SU-DHL-6 (cell line): ENCODE measurements around the gene ANGPTL7.

Experiments used
- H2AFZ ChIP-seq: fragments of 200-600 bp; sonication (generic); 2 replicates; pipeline ENCODE4 v1.6.1; 2014; ENCODE audit warnings: low read depth, mild to moderate bottlenecking, moderate library complexity, mixed read lengths, antibody characterized with exemption, low read length; ENCODE audit not compliant: severe bottlenecking
- H3F3A ChIP-seq: fragments of 200-600 bp; shearing (Covaris generic); 2 replicates; pipeline ENCODE4 v1.6.0; 2016; ENCODE audit warnings: antibody characterized with exemption, mild to moderate bottlenecking; ENCODE audit not compliant: insufficient read depth
- H3K27ac ChIP-seq: fragments of 200-600 bp; sonication (generic); 2 replicates; pipeline ENCODE4 v1.5.1; 2016; ENCODE audit warnings: low read depth, mild to moderate bottlenecking, low read length, moderate library complexity, mixed read lengths
- H3K27me3 ChIP-seq: fragments of 200-600 bp; sonication (generic), shearing (Covaris generic); 2 replicates; pipeline ENCODE4 v1.6.0; 2014; ENCODE audit warnings: mild to moderate bottlenecking, low read length
- H3K36me3 ChIP-seq: fragments of 200-600 bp; sonication (generic); 2 replicates; pipeline ENCODE4 v1.6.1; 2014; ENCODE audit warnings: mild to moderate bottlenecking, low read length, mixed read lengths
- H3K4me2 ChIP-seq: fragments of 300-600, 200-600 bp; shearing (Covaris generic), sonication (generic); 2 replicates; pipeline ENCODE4 v1.6.0; 2014; ENCODE audit warnings: low read length, low read depth, mild to moderate bottlenecking; ENCODE audit not compliant: poor library complexity, severe bottlenecking
- H3K4me3 ChIP-seq: fragments of 200-600 bp; sonication (generic); 2 replicates; pipeline ENCODE4 v1.5.1; 2014; ENCODE audit warnings: antibody characterized with exemption, low read length, mild to moderate bottlenecking, mixed read lengths; ENCODE audit not compliant: insufficient read depth, poor library complexity, severe bottlenecking
- H3K79me2 ChIP-seq: fragments of 200-600 bp; sonication (generic); 2 replicates; pipeline ENCODE4 v1.6.1; 2014; ENCODE audit warnings: mild to moderate bottlenecking, low read length, moderate library complexity; ENCODE audit not compliant: insufficient read depth
- H3K9ac ChIP-seq: fragments of 200-600 bp; sonication (generic); 2 replicates; pipeline ENCODE4 v1.7.0; 2014; ENCODE audit warnings: mild to moderate bottlenecking, low read length
- H3K9me2 ChIP-seq: fragments of 200-600 bp; sonication (generic); replicated peaks from 2 replicates; pipeline ENCODE4 v1.6.1; 2014; ENCODE audit warnings: low read length; ENCODE audit not compliant: insufficient read depth
- H3K9me3 ChIP-seq: fragments of 200-600 bp; sonication (generic); 2 replicates; pipeline ENCODE4 v1.6.1; 2014; ENCODE audit warnings: low read length, mixed read lengths; ENCODE audit not compliant: insufficient read depth
- H4K20me1 ChIP-seq: fragments of 200-600 bp; sonication (generic); 2 replicates; pipeline ENCODE4 v1.6.1; 2014; ENCODE audit warnings: low read depth, mild to moderate bottlenecking, antibody characterized with exemption, low read length, moderate library complexity, mixed read lengths
- CTCF ChIP-seq: fragments of 200-600 bp; sonication (generic); IDR thresholded peaks from one replicate; pipeline ENCODE4 v1.5.1; 2017; ENCODE audit warnings: antibody characterized with exemption, mild to moderate bottlenecking, low read length, moderate library complexity; ENCODE audit not compliant: insufficient read depth, poor library complexity, severe bottlenecking
- EZH2phosphoT487 ChIP-seq: fragments of 200-600 bp; sonication (generic), shearing (Covaris generic); conservative IDR thresholded peaks from 2 replicates; pipeline ENCODE4 v1.6.1; 2018; ENCODE audit warnings: mild to moderate bottlenecking, antibody characterized with exemption, low read length, moderate library complexity, mixed read lengths

ANGPTL7 gene

GRCh38 chr1:11169202-11169601 is 20.0 kb upstream of the ANGPTL7 start:
- H3K79me2 ChIP-seq: no peaks in the 10 kb centered on the region
- no peak overlapping the region for H3K4me3 ChIP-seq
- no peak overlapping the region for H3K27ac ChIP-seq
- H2AFZ ChIP-seq: no peak overlapping the region
- H3K9me3 ChIP-seq: no peaks in the 10 kb centered on the region
- H3K9me2 ChIP-seq: no peaks in the 10 kb centered on the region
- no peaks in the 10 kb centered on the region for H3F3A ChIP-seq
- no peaks in the 10 kb centered on the region for H4K20me1 ChIP-seq
- H3K27me3 ChIP-seq: no peaks in the 10 kb centered on the region
- TF ChIP-seq CTCF (no peak), EZH2phosphoT487 (no peak)
- H3K9ac ChIP-seq: no peak overlapping the region
- no peaks in the 10 kb centered on the region for H3K36me3 ChIP-seq
- no peak overlapping the region for H3K4me2 ChIP-seq

- Histone ChIP-seq H4K20me1 (no peaks in the 10 kb centered on the region), H3K4me3 (no peak overlapping the region), H3K9ac (no peak overlapping the region), H3K36me3 (no peaks in the 10 kb centered on the region), H3K27ac (no peak overlapping the region), H3F3A (no peaks in the 10 kb centered on the region), H2AFZ (no peak overlapping the region), H3K27me3 (no peaks in the 10 kb centered on the region), H3K79me2 (no peaks in the 10 kb centered on the region), H3K4me2 (no peak overlapping the region), H3K9me3 (no peaks in the 10 kb centered on the region), H3K9me2 (no peaks in the 10 kb centered on the region)
- TF ChIP-seq EZH2phosphoT487: no peak
- no peak for TF ChIP-seq CTCF
These were observed 19.1 kb upstream of the ANGPTL7 start for GRCh38 chr1:11170102-11170501.

GRCh38 chr1:11174261-11174942 is 14.8 kb upstream of the ANGPTL7 start:
- TF ChIP-seq EZH2phosphoT487: no peak
- TF ChIP-seq CTCF: no peak
- H3F3A ChIP-seq: no peaks in the 10 kb centered on the region
- no peaks in the 10 kb centered on the region for H3K9me2 ChIP-seq
- no peaks in the 10 kb centered on the region for H3K9me3 ChIP-seq
- H3K36me3 ChIP-seq: no peaks in the 10 kb centered on the region
- no peak overlapping the region for H2AFZ ChIP-seq
- no peaks in the 10 kb centered on the region for H3K27me3 ChIP-seq
- no peak overlapping the region for H3K4me3 ChIP-seq
- no peaks in the 10 kb centered on the region for H4K20me1 ChIP-seq
- H3K79me2 ChIP-seq: no peaks in the 10 kb centered on the region
- no peak overlapping the region for H3K9ac ChIP-seq
- no peak overlapping the region for H3K4me2 ChIP-seq
- no peak overlapping the region for H3K27ac ChIP-seq
